ENCODE measurements around the gene BICC1. TPM values are rescaled to one million over a fixed set of nuclear protein-coding genes. Genes with fewer than 3 reads are reported as not detected.

BICC1 gene
- polyA plus RNA-seq, 1 experiment, result 25.6 TPM

GRCh38 chr10:58515291-58515941, 2.7 kb downstream of the BICC1 start:
- CTCF ChIA-PET, result interaction anchor here (0.6 to 2.0 kb wide), 2 partner anchors 14 to 81 kb away, joined by 4 to 5 read pairs; no protein-coding TSS in a partner anchor
- no peak overlapping the region for H3K27ac ChIP-seq (ENCODE audit: low read depth, low read length)
- POLR2A ChIA-PET, result no interaction called here
- DNase-seq (ENCODE audit: low read depth, low spot score), result no peak
- H3K9me3 ChIP-seq (ENCODE audit: control insufficient read depth, insufficient read depth, low read length), result no peaks in the 10 kb centered on the region
- H3K27me3 ChIP-seq (ENCODE audit: control insufficient read depth, insufficient read depth, low read length), result no peaks in the 10 kb centered on the region
- TF ChIP-seq, protein P1, sequence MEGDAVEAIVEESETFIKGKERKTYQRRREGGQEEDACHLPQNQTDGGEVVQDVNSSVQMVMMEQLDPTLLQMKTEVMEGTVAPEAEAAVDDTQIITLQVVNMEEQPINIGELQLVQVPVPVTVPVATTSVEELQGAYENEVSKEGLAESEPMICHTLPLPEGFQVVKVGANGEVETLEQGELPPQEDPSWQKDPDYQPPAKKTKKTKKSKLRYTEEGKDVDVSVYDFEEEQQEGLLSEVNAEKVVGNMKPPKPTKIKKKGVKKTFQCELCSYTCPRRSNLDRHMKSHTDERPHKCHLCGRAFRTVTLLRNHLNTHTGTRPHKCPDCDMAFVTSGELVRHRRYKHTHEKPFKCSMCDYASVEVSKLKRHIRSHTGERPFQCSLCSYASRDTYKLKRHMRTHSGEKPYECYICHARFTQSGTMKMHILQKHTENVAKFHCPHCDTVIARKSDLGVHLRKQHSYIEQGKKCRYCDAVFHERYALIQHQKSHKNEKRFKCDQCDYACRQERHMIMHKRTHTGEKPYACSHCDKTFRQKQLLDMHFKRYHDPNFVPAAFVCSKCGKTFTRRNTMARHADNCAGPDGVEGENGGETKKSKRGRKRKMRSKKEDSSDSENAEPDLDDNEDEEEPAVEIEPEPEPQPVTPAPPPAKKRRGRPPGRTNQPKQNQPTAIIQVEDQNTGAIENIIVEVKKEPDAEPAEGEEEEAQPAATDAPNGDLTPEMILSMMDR (IDR thresholded peaks at IDR 0.05; ENCODE audit: low read depth, low read length), result no peak
- H3K4me3 ChIP-seq (ENCODE audit: low read depth, low read length), result peak overlapping the region; percentile 86

- Histone ChIP-seq H3K27me3 (ENCODE audit: control insufficient read depth, insufficient read depth, low read length) (no peaks in the 10 kb centered on the region), H3K4me3 (ENCODE audit: low read depth, low read length) (no peak overlapping the region), H3K27ac (ENCODE audit: low read depth, low read length) (no peak overlapping the region), H3K9me3 (ENCODE audit: control insufficient read depth, insufficient read depth, low read length) (no peaks in the 10 kb centered on the region)
- TF ChIP-seq, protein P1 (IDR thresholded peaks at IDR 0.05; ENCODE audit: low read depth, low read length), result no peak
- ChIA-PET POLR2A (no interaction called here), CTCF (interaction anchor here (0.6 to 2.0 kb wide), 2 partner anchors 13 to 82 kb away, joined by 4 to 5 read pairs; no protein-coding TSS in a partner anchor)
- no peak for DNase-seq (ENCODE audit: low read depth, low spot score)
Observed at GRCh38 chr10:58516119-58516518, 3.4 kb downstream of the BICC1 start.

- POLR2A ChIA-PET, result no interaction called here
- H3K27me3 ChIP-seq (ENCODE audit: control insufficient read depth, insufficient read depth, low read length), result no peaks in the 10 kb centered on the region
- no peak for DNase-seq (ENCODE audit: low read depth, low spot score)
Observed at GRCh38 chr10:58516671-58517070, 4.0 kb downstream of the BICC1 start.

GRCh38 chr10:58517081-58517480, 4.4 kb downstream of the BICC1 start:
- no peak for DNase-seq (ENCODE audit: low read depth, low spot score)
- Histone ChIP-seq H3K9me3 (ENCODE audit: control insufficient read depth, insufficient read depth, low read length) (no peaks in the 10 kb centered on the region), H3K4me3 (ENCODE audit: low read depth, low read length) (no peak overlapping the region), H3K27ac (ENCODE audit: low read depth, low read length) (no peak overlapping the region), H3K27me3 (ENCODE audit: control insufficient read depth, insufficient read depth, low read length) (no peaks in the 10 kb centered on the region)
- TF ChIP-seq, protein P1 (IDR thresholded peaks at IDR 0.05; ENCODE audit: low read depth, low read length), result no peak
- ChIA-PET POLR2A (no interaction called here), CTCF (no interaction called here)

More at GRCh38 chr10:58516671-58517070, 4.0 kb downstream of the BICC1 start:
- CTCF ChIA-PET, result no interaction called here
- no peaks in the 10 kb centered on the region for H3K9me3 ChIP-seq (ENCODE audit: control insufficient read depth, insufficient read depth, low read length)
- no peak overlapping the region for H3K27ac ChIP-seq (ENCODE audit: low read depth, low read length)
- TF ChIP-seq, protein P1 (IDR thresholded peaks at IDR 0.05; ENCODE audit: low read depth, low read length), result no peak
- H3K4me3 ChIP-seq (ENCODE audit: low read depth, low read length), result no peak overlapping the region

- H3K27me3 ChIP-seq (ENCODE audit: control insufficient read depth, insufficient read depth, low read length), result no peaks in the 10 kb centered on the region
- POLR2A ChIA-PET, result no interaction called here
- no peaks in the 10 kb centered on the region for H3K9me3 ChIP-seq (ENCODE audit: control insufficient read depth, insufficient read depth, low read length)
- no peak for DNase-seq (ENCODE audit: low read depth, low spot score)
- TF ChIP-seq, protein P1 (IDR thresholded peaks at IDR 0.05; ENCODE audit: low read depth, low read length), result no peak
- CTCF ChIA-PET, result interaction anchor here (0.9 to 1.0 kb wide), 3 partner anchors 11 to 103 kb away, joined by 3 to 8 read pairs (median 3); no protein-coding TSS in a partner anchor
- no peak overlapping the region for H3K4me3 ChIP-seq (ENCODE audit: low read depth, low read length)
- no peak overlapping the region for H3K27ac ChIP-seq (ENCODE audit: low read depth, low read length)
Observed at GRCh38 chr10:58517491-58518355, 5.1 kb downstream of the BICC1 start.
